Spleen (tissue), 7 donors: ENCODE data around the gene SP100.

Experiments used
- POLR2A ChIP-seq, 3 donors: fragments of 450-650 bp; IDR thresholded peaks; one replicate each; pipeline ENCODE4 v1.5.1; 2017; ENCODE audit warnings: antibody characterized with exemption in 3 of 3, mild to moderate bottlenecking in 1 of 3
- POLR2AphosphoS5 ChIP-seq, 3 donors: sonication (generic); formaldehyde crosslinking; IDR thresholded peaks; one replicate each; pipeline ENCODE4 v1.5.1; 2017; ENCODE audit warnings: antibody characterized with exemption in 3 of 3
- TF ChIP-seq, protein P1 (sequence below), 11 experiments: fragments of 200-600 bp in 7 of 11; fragments of 450-650 bp in 4 of 11; sonication (generic) in 4 of 11; IDR thresholded peaks in 8 of 11; conservative IDR thresholded peaks in 3 of 11; 1 replicate in 7 of 11; 2 replicates in 4 of 11; pipeline versions ENCODE4 v1.4.0 to v1.8.0; 2016 to 2021; ENCODE audit warnings: antibody characterized with exemption in 11 of 11, inconsistent platforms in 4 of 11, mild to moderate bottlenecking in 1 of 11
- donor health status: DM: no; HTN: no; CAD: no; lungs with moderate emphysema.
- donor health status: DM: no; HTN: no; CAD: no.
- donor health status: DM: no; HTN: no; CAD: no.

DNA sequence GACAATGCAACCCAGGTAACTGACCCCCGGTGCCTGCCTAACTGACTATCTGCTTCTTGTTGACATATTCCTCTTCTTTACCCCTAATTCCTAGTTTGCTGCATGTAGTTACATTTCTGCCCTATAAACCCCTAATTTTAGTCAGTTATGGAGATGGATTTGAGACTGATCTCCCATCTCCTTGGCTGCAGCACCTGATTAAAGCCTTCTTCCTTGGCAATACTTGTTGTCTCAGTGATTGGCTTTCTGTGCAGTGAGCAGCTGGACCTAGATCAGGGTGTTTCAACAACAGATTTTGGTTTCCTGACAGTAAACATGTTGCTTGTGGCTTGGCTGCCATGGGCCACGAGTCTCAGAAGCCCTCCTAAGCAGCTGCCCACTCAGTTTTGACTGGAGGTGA is 105.4 kb downstream of the SP100 start:
- TF ChIP-seq, protein P1, sequence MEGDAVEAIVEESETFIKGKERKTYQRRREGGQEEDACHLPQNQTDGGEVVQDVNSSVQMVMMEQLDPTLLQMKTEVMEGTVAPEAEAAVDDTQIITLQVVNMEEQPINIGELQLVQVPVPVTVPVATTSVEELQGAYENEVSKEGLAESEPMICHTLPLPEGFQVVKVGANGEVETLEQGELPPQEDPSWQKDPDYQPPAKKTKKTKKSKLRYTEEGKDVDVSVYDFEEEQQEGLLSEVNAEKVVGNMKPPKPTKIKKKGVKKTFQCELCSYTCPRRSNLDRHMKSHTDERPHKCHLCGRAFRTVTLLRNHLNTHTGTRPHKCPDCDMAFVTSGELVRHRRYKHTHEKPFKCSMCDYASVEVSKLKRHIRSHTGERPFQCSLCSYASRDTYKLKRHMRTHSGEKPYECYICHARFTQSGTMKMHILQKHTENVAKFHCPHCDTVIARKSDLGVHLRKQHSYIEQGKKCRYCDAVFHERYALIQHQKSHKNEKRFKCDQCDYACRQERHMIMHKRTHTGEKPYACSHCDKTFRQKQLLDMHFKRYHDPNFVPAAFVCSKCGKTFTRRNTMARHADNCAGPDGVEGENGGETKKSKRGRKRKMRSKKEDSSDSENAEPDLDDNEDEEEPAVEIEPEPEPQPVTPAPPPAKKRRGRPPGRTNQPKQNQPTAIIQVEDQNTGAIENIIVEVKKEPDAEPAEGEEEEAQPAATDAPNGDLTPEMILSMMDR (IDR thresholded peaks at IDR 0.05 in 8 of 11, conservative IDR thresholded peaks at IDR 0.05 in 3 of 11) = no peak
- TF ChIP-seq POLR2A (IDR thresholded peaks at IDR 0.05) = no peak
- TF ChIP-seq POLR2AphosphoS5 (IDR thresholded peaks at IDR 0.05) = no peak
